Measurements from ENCODE around the gene ZNF581. TPM values are rescaled to one million over a fixed set of nuclear protein-coding genes. Genes with fewer than 3 reads are reported as not detected.

Gene ZNF581
- polyA plus RNA-seq, 1 of the 3 experiments (the other 2 are of a cell fraction): 24.7 TPM

DNA sequence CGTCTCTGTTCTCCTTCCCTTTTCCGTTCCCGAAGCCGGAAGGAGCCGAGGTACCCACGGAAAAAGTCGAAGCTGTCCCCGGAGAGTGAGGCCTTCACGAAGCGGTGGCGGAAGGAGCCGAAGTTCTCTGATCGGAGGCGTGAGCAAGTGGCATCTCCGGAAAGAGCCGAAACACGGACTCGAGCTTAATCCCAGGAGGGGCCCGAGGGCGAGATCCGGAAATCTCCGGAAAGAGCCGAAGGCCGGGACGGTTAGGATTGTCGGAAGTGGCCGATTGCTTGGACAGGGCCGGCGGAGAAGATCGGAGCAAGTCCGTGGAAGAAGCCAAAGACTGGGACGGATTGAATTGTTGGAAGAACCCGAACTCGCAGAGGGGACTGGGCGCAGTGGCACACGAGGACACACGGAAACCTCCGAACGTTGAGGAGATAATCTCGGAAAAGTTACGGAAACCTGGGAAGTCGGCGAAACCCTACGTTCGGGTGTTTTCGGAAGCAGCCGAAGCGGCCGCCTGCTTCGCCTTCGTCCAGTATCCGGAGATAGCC is 10.9 kb downstream of the ZNF581 start:
- peaks cover 5% of the 10 kb centered on the region for H3F3A ChIP-seq (replicated peaks; ENCODE audit: insufficient read depth)
- peak overlapping the region; percentile 84 for H3K4me2 ChIP-seq
- peaks cover 44% of the 10 kb centered on the region for H3K79me2 ChIP-seq (ENCODE audit: insufficient read depth)
- TF ChIP-seq YY1 (IDR thresholded peaks at IDR 0.05; ENCODE audit: low read depth): no peak
- TF ChIP-seq ELF1 (IDR thresholded peaks at IDR 0.05): peak; percentile 52; the same call in 1 of the 2 replicates
- no peaks in the 10 kb centered on the region for H3K27me3 ChIP-seq (ENCODE audit: insufficient read depth)
- peaks cover 16 to 29% of the 10 kb centered on the region in 2 experiments for H3K36me3 ChIP-seq (replicated peaks in 1 of 2; ENCODE audit: control insufficient read depth in 1 of 2, insufficient read depth in 2 of 2, low read length in 1 of 2)
- H3K4me3 ChIP-seq (ENCODE audit: low read depth in 2 of 2, low read length in 1 of 2): peak overlapping the region; percentile 92 to 96
- peak overlapping the region; percentile 83 for H2AFZ ChIP-seq (ENCODE audit: low read depth)
- H3K9me2 ChIP-seq: no peaks in the 10 kb centered on the region
- no peaks in the 10 kb centered on the region for H3K9me3 ChIP-seq
- peaks cover 40% of the 10 kb centered on the region for H4K20me1 ChIP-seq (ENCODE audit: insufficient read depth)
- peak overlapping the region; percentile 99 for H3K9ac ChIP-seq
- CTCF ChIA-PET: interaction anchor here (0.6 to 3.9 kb wide), 17 partner anchors 10 to 270 kb away, joined by 3 to 36 read pairs (median 4); partner anchors contain the start of genes TMEM238, ZNF579 and ZNF581
- H3K27ac ChIP-seq (ENCODE audit: low read depth in 2 of 2, low read length in 1 of 2): peak overlapping the region; percentile 99 to 100
- peaks cover 14 to 29% of the 10 kb centered on the region in 2 experiments; a peak in 3 of 4 replicates for H3K4me1 ChIP-seq (ENCODE audit: control insufficient read depth in 1 of 2, insufficient read depth in 2 of 2, low read depth in 1 of 2, low read length in 1 of 2)
- DNase-seq: peak; percentile 86
- under 1% methylated on average over 45 of the region's 52 CpGs for WGBS (ENCODE audit: low lambda C conversion rate)
- POLR2A ChIA-PET: interaction anchor here (0.5 to 1.5 kb wide), 9 partner anchors 11 to 315 kb away, joined by 3 to 5 read pairs (median 3); partner anchors contain the start of genes KMT5C, ZNF524, ZNF581 and ZNF628

DNA sequence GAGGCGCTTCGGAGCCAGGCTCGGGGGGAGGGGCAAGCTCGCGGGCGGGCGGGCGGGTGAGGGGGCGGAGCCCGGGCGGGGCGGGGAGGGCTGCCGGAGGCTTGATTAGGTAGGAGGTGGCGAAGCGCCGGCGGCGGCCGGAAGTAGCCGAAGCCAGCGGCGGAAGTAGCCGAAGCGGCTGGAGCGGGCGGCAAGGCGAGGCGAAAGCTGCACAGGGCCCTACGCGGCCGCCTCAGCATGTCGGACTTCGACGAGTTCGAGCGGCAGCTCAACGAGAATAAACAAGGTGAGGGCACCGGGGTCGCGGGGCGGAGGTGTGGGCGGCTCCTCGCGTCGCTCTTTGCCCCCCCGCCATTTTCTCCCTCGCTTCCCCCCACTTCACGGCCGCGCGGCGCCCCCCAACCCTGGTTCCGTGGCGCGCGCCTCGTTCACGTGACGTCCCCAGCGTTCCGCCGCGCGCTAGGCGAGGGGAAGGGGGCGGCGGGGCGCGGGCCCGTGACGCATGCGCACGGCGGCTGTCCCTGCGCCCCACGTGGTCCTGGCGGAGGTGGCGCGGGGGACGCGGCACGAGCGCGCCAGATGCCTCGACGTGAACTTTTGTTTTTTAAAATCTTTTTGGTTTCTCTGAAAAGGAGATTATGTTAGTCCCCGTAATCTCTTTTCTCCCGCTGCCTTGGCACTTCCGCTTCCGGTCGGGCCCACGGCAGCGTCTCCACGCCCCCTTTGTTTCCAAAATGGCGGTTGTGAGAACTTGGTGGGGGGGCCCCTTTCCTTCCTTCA is 11.6 kb downstream of the ZNF581 start, which contains the start of gene U2AF2:
Gene U2AF2 (plus strand): TSS at position 168 of the 780 bp plus-strand sequence. CDS start 70 bp downstream, at position 238.
- WGBS (ENCODE audit: low lambda C conversion rate): under 1% methylated on average over 51 of the region's 95 CpGs
- peak; percentile 97 for DNase-seq
- Histone ChIP-seq H2AFZ (ENCODE audit: low read depth) (peak within 1 kb of the TSS; percentile 83), H3K9me3 (no peaks in the 10 kb centered on the region), H3K27ac (ENCODE audit: low read depth in 2 of 2, low read length in 1 of 2) (peak within 1 kb of the TSS; percentile 99 to 100), H3K4me2 (peak within 1 kb of the TSS; percentile 99), H3K27me3 (ENCODE audit: insufficient read depth) (no peaks in the 10 kb centered on the region), H3F3A (replicated peaks; ENCODE audit: insufficient read depth) (peaks cover 5% of the 10 kb centered on the region), H4K20me1 (ENCODE audit: insufficient read depth) (peaks cover 47% of the 10 kb centered on the region), H3K4me1 (ENCODE audit: control insufficient read depth in 1 of 2, insufficient read depth in 2 of 2, low read depth in 1 of 2, low read length in 1 of 2) (peaks cover 14 to 27% of the 10 kb centered on the region in 2 experiments; a peak in 3 of 4 replicates), H3K4me3 (ENCODE audit: low read depth in 2 of 2, low read length in 1 of 2) (peak within 1 kb of the TSS; percentile 92 to 96), H3K9ac (peak within 1 kb of the TSS; percentile 99), H3K36me3 (replicated peaks in 1 of 2; ENCODE audit: control insufficient read depth in 1 of 2, insufficient read depth in 2 of 2, low read length in 1 of 2) (peaks cover 20 to 34% of the 10 kb centered on the region in 2 experiments), H3K79me2 (ENCODE audit: insufficient read depth) (peaks cover 51% of the 10 kb centered on the region), H3K9me2 (no peaks in the 10 kb centered on the region)
- ChIA-PET POLR2A (interaction anchor here (0.5 to 1.5 kb wide), 8 partner anchors 12 to 316 kb away, joined by 3 to 5 read pairs (median 4); partner anchors contain the start of genes KMT5C, ZNF524, ZNF581 and ZNF628), CTCF (interaction anchor here (0.6 to 3.9 kb wide), 15 partner anchors 10 to 271 kb away, joined by 3 to 36 read pairs (median 4); partner anchors contain the start of genes TMEM238, ZNF579 and ZNF581)
- TF ChIP-seq GATA2 (CRISPR knock-in tag; IDR thresholded peaks at IDR 0.05): no peak
- TF ChIP-seq TCF12 (IDR thresholded peaks at IDR 0.05): no peak
- TF ChIP-seq, protein P1, sequence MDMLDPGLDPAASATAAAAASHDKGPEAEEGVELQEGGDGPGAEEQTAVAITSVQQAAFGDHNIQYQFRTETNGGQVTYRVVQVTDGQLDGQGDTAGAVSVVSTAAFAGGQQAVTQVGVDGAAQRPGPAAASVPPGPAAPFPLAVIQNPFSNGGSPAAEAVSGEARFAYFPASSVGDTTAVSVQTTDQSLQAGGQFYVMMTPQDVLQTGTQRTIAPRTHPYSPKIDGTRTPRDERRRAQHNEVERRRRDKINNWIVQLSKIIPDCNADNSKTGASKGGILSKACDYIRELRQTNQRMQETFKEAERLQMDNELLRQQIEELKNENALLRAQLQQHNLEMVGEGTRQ (IDR thresholded peaks at IDR 0.05; ENCODE audit: borderline replicate concordance, low read depth, low read length): peak; percentile 49
- no peak for TF ChIP-seq EZH2phosphoT487 (IDR thresholded peaks at IDR 0.05; ENCODE audit: borderline replicate concordance, low read depth)
- TF ChIP-seq, protein P2, sequence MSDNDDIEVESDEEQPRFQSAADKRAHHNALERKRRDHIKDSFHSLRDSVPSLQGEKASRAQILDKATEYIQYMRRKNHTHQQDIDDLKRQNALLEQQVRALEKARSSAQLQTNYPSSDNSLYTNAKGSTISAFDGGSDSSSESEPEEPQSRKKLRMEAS (IDR thresholded peaks at IDR 0.05; ENCODE audit: low read depth): peak; percentile 84
- no peak for TF ChIP-seq FOXM1 (IDR thresholded peaks at IDR 0.05; ENCODE audit: low read depth)
- TF ChIP-seq NRF1 (IDR thresholded peaks at IDR 0.05; ENCODE audit: low read depth, low read length): peak; percentile 82
- no peak for TF ChIP-seq RXRA (IDR thresholded peaks at IDR 0.05; ENCODE audit: borderline replicate concordance, low read depth)
- no peak for TF ChIP-seq RCOR1 (IDR thresholded peaks at IDR 0.05; ENCODE audit: low read length)
- TF ChIP-seq POLR2AphosphoS5 (IDR thresholded peaks at IDR 0.05; ENCODE audit: low read depth, low read length): no peak; the same call in none of the 2 replicates
- TF ChIP-seq FOSL2 (IDR thresholded peaks at IDR 0.05; ENCODE audit: borderline replicate concordance, low read depth): no peak
- TF ChIP-seq, protein P3, sequence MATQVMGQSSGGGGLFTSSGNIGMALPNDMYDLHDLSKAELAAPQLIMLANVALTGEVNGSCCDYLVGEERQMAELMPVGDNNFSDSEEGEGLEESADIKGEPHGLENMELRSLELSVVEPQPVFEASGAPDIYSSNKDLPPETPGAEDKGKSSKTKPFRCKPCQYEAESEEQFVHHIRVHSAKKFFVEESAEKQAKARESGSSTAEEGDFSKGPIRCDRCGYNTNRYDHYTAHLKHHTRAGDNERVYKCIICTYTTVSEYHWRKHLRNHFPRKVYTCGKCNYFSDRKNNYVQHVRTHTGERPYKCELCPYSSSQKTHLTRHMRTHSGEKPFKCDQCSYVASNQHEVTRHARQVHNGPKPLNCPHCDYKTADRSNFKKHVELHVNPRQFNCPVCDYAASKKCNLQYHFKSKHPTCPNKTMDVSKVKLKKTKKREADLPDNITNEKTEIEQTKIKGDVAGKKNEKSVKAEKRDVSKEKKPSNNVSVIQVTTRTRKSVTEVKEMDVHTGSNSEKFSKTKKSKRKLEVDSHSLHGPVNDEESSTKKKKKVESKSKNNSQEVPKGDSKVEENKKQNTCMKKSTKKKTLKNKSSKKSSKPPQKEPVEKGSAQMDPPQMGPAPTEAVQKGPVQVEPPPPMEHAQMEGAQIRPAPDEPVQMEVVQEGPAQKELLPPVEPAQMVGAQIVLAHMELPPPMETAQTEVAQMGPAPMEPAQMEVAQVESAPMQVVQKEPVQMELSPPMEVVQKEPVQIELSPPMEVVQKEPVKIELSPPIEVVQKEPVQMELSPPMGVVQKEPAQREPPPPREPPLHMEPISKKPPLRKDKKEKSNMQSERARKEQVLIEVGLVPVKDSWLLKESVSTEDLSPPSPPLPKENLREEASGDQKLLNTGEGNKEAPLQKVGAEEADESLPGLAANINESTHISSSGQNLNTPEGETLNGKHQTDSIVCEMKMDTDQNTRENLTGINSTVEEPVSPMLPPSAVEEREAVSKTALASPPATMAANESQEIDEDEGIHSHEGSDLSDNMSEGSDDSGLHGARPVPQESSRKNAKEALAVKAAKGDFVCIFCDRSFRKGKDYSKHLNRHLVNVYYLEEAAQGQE (IDR thresholded peaks at IDR 0.05; ENCODE audit: low read depth, low read length): no peak
- TF ChIP-seq GABPA (IDR thresholded peaks at IDR 0.05; ENCODE audit: low read depth): peak; percentile 82
- TF ChIP-seq, protein P4, sequence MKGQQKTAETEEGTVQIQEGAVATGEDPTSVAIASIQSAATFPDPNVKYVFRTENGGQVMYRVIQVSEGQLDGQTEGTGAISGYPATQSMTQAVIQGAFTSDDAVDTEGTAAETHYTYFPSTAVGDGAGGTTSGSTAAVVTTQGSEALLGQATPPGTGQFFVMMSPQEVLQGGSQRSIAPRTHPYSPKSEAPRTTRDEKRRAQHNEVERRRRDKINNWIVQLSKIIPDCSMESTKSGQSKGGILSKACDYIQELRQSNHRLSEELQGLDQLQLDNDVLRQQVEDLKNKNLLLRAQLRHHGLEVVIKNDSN (IDR thresholded peaks at IDR 0.05; ENCODE audit: borderline replicate concordance, low read depth): peak; percentile 85
- TF ChIP-seq MXI1 (IDR thresholded peaks at IDR 0.05; ENCODE audit: low read depth, low read length): peak; percentile 97
- TF ChIP-seq, protein P5, sequence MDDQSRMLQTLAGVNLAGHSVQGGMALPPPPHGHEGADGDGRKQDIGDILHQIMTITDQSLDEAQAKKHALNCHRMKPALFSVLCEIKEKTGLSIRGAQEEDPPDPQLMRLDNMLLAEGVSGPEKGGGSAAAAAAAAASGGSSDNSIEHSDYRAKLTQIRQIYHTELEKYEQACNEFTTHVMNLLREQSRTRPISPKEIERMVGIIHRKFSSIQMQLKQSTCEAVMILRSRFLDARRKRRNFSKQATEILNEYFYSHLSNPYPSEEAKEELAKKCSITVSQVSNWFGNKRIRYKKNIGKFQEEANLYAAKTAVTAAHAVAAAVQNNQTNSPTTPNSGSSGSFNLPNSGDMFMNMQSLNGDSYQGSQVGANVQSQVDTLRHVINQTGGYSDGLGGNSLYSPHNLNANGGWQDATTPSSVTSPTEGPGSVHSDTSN (IDR thresholded peaks at IDR 0.05): no peak; the same call in 1 of the 2 replicates
- TF ChIP-seq TAF1 (IDR thresholded peaks at IDR 0.05; ENCODE audit: borderline replicate concordance, low read depth, low read length): peak; percentile 76; the same call in 1 of the 2 replicates

Data from SK-N-SH (cell line).